Head of caudate nucleus (tissue), 42 donors: Measurements from ENCODE around the gene STK31.
A peak's percentile ranks its signal among the peaks of the same experiment; 100 is the strongest.
"Not testable (repeated sequence)": the region's sequence is repeated elsewhere in the genome, so short reads cannot be mapped to it uniquely, and the experiment has no call there.

ENCODE experiments used
- DNase-seq, 42 donors: peaks; one replicate each; pipeline versions ENCODE4 v3.0.0 to v3.0.0-alpha.2; 2020 to 2021; ENCODE audit warnings: mixed read lengths in 7 of 42
- intact Hi-C: fragments of 100-400 bp; cut with DNase I; formaldehyde crosslinking; loops from one replicate; pipeline ENCODE4 v1.15.0; 2022

STK31 gene, protein sequence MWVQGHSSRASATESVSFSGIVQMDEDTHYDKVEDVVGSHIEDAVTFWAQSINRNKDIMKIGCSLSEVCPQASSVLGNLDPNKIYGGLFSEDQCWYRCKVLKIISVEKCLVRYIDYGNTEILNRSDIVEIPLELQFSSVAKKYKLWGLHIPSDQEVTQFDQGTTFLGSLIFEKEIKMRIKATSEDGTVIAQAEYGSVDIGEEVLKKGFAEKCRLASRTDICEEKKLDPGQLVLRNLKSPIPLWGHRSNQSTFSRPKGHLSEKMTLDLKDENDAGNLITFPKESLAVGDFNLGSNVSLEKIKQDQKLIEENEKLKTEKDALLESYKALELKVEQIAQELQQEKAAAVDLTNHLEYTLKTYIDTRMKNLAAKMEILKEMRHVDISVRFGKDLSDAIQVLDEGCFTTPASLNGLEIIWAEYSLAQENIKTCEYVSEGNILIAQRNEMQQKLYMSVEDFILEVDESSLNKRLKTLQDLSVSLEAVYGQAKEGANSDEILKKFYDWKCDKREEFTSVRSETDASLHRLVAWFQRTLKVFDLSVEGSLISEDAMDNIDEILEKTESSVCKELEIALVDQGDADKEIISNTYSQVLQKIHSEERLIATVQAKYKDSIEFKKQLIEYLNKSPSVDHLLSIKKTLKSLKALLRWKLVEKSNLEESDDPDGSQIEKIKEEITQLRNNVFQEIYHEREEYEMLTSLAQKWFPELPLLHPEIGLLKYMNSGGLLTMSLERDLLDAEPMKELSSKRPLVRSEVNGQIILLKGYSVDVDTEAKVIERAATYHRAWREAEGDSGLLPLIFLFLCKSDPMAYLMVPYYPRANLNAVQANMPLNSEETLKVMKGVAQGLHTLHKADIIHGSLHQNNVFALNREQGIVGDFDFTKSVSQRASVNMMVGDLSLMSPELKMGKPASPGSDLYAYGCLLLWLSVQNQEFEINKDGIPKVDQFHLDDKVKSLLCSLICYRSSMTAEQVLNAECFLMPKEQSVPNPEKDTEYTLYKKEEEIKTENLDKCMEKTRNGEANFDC

DNA sequence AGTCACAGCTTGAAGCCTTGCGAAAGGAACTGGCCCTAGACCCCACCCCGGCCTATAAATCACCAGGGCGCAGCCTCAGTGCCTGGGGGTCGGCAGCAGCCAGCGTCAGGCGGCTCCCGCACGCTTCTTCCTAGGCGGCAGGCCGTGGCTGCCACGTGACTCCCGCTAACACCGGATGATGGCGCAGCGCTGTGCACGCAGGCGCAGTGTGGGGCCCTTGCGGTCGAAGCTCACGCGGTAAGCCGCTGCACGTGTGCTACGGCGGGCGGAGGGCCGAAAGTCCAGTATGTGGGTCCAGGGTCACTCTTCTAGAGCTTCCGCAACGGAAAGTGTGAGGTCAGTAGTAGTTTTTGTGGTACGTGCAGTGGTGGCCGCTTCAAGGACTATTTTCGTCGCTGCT lies at the start of gene STK31:
TSS of gene STK31 (plus strand) at position 220 of the 400 bp plus-strand sequence. CDS start at position 287, 67 bp downstream.
- intact Hi-C loops, result loop anchor here (10.0 kb wide), 1 partner anchor 165 kb away; no protein-coding TSS in a partner anchor
- DNase-seq, result no peak

DNA sequence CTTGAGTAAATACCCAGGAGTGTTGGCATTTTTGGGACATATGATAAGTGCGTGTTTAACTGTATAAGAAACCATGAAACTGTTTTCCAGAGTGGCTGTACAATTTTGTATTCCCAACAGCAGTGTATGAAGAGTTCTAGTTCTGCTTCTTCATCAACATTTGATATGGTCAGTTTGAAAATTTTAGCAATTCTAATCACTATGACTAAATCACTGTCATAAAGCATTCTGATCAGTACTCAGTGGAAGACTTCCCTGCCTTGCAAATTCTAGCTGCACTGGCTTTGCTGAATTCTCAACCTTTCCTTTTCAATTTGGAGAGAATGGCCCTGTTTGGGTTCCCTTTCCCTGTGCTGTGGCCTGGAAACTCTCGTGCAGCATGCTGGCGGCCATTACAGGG lies 48.6 kb upstream of the STK31 start:
- intact Hi-C loops, result no loop called here
- no peak for DNase-seq

DNA sequence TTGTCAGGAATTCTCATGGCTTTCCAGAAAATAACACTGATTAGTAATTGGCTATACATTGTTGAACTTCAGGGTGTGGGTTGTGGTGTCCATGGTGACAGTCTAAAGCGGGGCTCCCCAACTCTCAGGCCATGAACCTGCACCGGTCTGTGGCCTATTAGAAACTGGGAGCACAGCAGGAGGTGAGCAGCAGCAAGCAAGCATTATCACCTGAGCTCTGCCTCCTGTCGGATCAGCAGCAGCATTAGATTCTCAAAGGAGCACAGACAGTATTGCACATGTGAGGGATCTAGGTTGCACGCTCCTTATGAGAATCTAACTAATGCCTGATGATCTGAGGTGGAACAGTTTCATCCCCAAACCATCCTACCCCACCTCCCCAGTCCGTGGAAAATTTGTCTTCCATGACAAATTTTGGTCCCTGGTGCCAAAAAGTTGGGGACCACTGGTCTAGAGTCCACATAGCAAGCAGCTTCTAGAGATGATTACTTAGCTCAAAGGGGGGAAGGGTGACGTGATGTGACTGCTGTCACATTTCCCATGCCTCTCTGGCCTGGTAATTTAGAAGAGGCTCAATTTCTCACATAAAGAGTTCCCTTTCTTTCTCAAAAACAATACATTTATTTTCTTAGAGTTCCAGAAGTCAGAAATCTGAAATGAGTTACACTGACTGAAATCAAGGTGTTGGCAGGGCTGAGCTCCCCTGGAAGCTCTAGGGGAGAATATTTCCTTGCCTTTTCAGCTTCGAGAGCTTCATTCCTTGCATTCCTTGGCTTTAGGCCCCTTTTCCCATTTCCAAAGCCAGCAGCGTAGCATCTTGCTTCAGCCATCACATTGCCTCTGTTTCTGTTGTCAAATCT lies 47.7 kb upstream of the STK31 start:
- DNase-seq, result no peak
- intact Hi-C loops, result no loop called here

DNA sequence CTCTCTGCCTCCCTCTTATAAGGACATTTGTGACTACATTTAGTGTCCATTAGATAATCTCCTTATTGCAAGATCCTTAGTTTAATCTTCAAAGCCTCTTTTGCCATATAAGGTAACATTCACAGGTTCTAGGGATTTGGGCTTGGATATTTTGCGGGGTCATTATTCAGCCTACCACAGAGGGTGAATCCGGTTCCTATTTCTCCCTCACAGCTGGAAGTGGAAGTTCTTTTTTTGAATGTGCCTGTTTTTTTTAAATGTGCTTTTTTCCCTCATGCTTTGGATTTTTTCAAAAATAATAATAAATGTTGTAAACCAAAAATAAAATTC lies 47.1 kb upstream of the STK31 start:
- DNase-seq, result no peak
- intact Hi-C loops, result no loop called here

DNA sequence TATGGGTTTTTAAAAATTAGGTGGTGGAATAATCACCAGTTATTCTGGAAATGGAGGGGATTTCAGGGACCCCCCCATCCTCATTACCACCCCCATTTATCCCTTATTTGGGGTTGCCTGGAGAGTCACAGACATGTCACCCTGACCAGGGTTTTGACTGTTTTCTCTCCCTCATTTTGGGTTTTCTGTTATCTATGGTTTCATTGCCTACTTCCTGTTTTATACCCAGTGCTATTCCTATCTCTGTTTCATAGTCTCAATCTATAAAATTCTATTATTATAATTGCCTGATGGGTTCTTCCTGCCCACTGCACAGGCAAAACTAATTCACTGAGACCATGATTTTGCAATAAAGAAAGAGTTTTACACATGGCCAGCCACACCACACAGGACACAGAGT lies 45.9 kb upstream of the STK31 start:
- DNase-seq, result no peak
- intact Hi-C loops, result no loop called here

DNA sequence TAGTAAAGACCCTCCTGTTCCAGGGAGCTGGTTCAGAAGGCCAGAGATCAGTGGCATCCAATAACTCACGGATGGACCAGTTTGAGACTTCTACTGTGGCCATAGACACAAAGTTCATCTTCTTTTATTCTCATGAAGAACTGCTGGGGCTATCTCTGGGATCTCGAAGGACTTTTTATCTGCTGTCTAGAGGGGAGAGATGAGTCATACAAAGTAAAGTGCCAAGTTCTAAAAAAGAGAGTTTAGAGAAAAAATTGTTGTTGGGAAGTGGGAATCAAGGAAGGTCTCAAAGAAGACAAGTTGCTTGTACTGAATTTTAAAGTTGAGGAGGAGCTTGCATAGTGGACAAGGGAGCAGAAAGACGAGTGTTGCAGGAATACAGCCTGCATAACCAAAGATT lies 38.0 kb upstream of the STK31 start:
- DNase-seq, result no peak
- intact Hi-C loops, result loop anchor here (10.0 kb wide), 1 partner anchor 77 kb away; the partner anchor contains the start of gene CCDC126

DNA sequence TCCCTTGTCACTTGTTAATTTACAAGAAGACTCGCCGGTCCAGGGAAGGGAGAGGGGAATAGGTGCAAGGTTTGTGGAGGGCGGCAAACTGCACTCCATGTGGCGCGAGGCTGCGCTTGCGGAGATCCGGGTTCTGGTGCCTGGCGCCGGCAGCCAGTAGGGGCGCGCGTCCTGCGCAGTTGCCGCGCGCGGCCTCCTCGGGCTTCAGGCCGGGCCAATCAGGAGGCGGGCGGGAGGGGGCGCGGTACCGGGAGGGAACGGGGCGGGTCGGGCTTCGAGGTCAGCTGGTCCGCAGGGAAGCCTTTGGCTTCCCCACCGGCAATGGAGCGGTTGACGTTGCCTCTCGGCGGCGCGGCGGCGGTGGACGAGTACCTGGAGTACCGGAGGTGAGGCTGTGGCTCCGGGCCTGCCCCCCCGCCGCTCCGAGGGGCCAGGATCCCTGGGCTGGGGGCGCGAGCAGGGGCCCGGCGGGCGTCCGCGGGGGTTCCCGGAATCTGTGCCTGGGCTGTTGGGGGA lies 30.1 kb upstream of the STK31 start, which contains the start of gene FAM221A:
TSS of gene FAM221A (plus strand) at position 302 of the 516 bp plus-strand sequence. CDS start at position 322, 20 bp downstream.
- DNase-seq, result peak; percentile 77 to 97 (median 93)
- intact Hi-C loops, result loop anchor here (10.0 kb wide), 1 partner anchor 85 kb away; the partner anchor contains the start of gene CCDC126

DNA sequence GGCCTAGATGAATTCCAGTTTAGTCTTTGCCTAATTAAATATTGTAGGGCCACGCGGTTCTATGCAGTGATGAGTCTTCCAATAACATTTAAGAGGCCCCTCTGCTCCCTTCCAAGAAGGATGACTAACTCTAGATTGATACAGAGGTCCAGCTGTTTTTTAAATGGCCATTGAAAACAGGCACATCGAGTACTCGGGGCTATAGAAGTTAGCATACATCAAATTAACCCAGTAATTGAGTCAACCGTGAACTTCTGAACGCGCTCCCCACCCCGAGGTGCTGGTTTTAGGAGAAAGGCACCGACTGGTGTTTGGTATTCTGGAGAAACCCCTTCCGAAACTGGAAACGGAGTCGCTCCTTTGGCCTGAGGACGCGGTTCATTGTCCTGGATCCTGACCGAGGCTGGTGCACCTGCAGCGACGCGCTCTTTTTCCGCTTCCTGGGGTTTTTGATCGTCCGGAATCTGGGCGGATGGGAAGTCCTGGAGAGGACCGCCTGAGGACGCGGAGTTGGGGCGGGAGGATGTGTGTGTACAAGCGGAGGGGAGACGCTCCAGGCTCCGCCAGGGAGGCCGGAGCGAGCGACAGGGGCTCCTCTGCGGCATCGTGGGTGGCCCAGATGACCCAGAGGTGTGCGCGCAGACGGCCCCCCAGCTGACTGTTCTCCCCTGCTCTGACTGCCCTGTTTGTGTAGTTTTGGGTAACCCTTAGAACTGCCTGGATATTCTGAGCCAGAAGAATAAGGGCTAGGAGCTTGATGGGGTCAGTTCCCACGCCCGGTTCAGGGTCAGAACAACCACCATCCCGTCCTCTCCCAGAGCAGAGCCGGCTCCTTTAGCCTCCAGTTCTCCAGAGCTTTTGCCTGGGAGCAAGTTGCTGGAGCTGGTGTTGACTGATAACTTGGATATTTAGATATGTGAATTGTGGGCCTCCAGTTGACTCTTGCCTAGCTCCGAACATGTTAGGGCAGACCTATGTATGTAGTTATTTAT lies 29.3 kb upstream of the STK31 start:
- peak; percentile 24 to 89 (median 67) for DNase-seq
- intact Hi-C loops, result no loop called here

DNA sequence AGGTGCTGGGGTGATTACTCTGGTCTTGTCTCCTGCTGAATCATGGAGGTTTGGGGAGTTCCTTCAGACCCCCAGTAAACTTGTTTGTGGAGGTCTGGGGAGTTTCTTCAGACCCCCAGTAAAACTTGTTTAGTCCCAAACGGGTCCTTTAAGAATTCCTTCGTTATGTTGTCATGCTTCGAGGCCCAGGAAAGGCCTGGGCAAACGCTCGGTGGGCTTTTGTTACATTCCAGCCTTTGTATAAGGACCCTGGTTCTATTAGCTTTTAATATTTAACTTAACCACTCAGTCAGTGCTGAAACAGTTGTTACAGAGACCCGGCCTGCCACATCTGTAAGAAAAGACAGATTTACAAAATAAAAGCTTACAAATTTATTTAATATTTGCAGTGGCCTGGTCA lies 26.0 kb upstream of the STK31 start:
- intact Hi-C loops, DNase-seq: not testable (repeated sequence)

DNA sequence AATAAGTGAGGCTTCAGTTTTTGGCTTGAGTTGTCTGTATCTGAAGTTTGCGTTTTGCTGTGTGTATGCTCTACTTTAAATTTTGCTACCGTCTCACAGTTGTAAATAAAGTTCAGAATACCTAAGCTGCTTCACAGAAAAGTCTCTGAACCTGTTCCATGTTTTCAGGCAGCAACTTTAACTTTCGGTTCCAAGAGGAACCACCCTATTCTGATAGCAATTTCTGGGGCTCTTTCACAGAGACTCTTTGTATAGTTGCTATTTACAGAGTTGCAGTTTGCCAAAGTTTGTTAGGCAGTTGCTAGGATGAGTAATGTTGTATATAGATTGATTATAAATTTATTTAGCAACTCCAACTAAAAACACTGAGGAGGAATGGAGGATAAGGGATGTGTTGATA lies 24.3 kb upstream of the STK31 start:
- intact Hi-C loops, result no loop called here
- no peak for DNase-seq

DNA sequence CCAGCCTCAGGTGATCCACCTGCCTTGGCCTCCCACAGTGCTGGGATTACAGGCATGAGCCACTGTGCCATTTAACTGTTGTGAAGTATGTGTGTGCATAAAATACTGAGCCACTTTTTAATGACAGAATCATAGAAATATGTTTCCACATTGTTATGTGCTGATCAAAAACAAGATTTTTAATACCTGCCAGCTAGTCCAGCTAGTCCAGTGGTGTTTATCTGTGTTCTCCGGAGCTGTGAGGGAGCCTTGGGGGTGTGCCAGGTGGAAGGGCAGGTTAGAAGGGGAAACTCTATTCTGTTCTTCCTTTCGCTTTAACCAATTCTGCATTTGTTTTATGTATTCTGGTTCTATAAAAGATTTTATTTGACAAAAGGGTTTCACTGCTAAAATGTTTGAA lies 23.0 kb upstream of the STK31 start:
- no peak for DNase-seq
- intact Hi-C loops, result no loop called here

DNA sequence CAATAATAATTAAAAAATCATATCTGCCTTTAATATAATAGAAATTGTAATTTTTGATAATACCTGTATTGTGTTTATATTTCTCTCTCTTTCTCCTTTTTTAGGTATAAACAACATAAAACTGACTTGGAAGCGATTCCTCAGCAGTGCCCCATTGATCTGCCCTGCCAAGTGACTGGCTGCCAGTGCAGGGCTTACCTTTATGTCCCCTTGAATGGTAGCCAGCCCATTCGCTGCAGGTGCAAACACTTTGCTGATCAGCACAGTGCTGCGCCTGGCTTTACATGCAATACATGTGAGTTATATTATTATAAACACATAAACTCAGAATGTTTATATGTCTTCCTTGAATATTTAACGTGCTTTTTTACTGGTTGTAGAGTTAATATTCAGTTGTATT lies 20.9 kb upstream of the STK31 start:
- intact Hi-C loops, result no loop called here
- DNase-seq, result no peak

DNA sequence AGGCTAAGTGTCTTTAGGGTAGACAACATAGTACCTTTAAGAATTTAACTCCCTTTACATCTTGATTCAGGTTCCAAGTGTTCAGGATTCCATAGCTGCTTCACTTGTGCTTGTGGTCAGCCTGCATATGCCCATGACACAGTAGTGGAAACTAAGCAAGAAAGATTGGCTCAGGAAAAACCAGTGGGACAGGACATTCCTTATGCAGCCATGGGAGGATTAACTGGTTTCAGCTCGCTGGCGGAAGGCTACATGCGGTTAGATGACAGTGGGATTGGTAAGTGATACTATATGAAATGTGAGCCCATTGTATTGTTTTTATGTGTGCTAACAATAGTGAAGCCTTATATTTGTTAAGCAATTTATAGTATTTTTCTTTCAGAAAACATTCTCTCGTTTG lies 18.7 kb upstream of the STK31 start:
- intact Hi-C loops, result no loop called here
- no peak for DNase-seq

DNA sequence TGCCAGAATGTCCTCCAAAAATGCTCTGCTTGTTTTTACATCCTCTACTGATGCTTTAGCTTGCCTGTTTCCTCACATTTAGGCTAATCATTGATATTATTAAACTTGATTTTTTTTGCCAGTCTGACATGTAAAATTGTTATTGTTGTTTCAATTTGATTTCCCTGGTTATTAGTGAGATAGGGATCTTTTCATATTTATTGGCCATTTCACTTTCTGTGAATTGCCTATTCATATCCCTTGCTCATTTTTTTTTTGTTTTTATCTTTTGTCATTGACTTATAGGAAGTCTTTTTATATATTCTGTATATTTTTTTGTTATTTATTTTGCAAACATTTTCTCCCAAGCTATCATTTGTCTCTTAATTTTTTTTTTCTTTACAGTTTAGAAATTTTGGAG lies 16.8 kb upstream of the STK31 start:
- intact Hi-C loops, result no loop called here
- DNase-seq, result no peak

DNA sequence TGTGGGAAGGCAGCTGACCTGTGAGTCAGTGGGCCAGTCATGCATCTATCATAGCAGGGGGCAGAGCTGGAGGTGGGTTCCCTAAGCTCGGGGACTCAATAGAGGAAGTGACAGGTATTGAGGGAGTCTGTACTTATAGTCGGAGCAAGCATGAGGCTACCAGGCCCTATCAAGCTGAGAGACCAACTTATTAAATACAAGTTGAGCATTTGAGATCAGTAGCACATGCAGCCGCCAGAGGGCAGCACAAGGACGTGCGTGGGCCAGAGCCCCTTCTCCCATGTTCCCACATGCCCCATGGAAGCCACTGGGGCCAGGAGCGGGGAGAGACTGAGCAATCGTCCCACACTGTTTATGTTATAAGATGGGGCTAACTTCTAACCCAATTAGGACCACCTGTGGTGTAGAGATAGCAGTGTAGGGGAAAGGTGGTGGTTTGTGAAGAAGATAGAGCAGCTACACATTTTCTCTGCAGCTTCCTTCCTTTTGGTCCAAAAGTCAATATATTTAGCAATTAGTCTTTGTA lies 13.0 kb upstream of the STK31 start:
- intact Hi-C loops, result no loop called here
- peak in 22 of 42 donors; percentile 7 to 71 (median 35) for DNase-seq

DNA sequence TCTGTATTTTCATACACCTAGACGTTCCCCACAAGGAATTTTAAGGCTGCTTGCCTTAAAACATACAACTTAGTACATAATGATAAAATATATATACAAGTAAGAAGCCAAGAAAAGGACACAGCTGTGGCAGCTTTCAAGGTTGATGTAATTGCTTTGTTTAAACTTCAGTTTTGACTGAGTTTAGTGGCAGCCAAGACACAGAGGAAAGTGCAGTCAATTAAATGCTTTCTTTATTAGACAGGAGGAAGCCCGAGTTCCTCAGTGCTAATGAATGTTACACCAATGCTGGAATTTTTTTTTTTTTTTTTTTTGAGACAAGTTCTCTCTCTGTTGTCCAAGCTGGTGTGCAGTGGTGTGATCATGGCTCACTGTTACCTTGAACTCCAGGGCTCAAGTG lies 11.2 kb upstream of the STK31 start:
- no peak for DNase-seq
- intact Hi-C loops, result no loop called here

DNA sequence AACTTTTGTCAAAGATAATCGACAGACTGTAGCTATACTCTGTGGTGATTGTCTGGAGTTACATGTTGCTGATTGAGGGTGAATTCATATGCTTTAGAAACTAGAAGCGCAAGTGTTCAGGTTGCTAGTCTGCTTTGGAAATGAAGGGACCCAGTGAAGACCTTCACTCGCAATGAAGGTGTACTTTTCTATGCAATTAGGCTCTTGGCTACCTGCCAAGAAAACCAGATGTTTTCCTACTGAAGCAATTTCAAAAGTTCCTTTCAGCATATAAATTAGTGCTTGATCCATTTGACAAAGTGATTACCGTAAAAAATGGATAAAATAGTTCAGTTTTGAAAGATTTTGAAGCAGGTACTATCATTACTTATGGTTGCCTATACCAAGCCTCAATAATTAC lies 10.0 kb upstream of the STK31 start:
- intact Hi-C loops, result no loop called here
- DNase-seq, result no peak
